ENCODE results near the gene MMP24. TPM values are rescaled to one million over a fixed set of nuclear protein-coding genes. Genes with fewer than 3 reads are reported as not detected.

MMP24 gene
- total RNA-seq: 14.5 and 63.9 TPM in 2 replicates

GRCh38 chr20:35226126-35226883 is at the start of gene MMP24:
MMP24 (plus strand) TSS chr20:35226690; CDS start chr20:35226739, 49 bp downstream.

GRCh38 chr20:35277531-35278395 is 51.3 kb downstream of the MMP24 start, which contains the start of gene MMP24OS:
MMP24OS (minus strand) TSS chr20:35278122; CDS start chr20:35277929, 193 bp downstream.

GRCh38 chr20:35284267-35284991 is 57.9 kb downstream of the MMP24 start, which contains the start of gene EIF6:
EIF6 (minus strand) TSS chr20:35284772; CDS start chr20:35284487, 285 bp downstream.

GRCh38 chr20:35291654-35292503 is 65.4 kb downstream of the MMP24 start, which contains the start of gene FAM83C:
FAM83C (minus strand) TSS chr20:35292425; CDS start chr20:35292304, 121 bp downstream.

Other genes starting within 250 kb of the MMP24 start
- 88.5 and 94.4 TPM in 2 replicates for gene TRPC4AP, start 133.9 kb upstream of the MMP24 start, total RNA-seq
- gene EDEM2, start 79.4 kb upstream of the MMP24 start, total RNA-seq: 37.5 and 60.3 TPM in 2 replicates
- gene PROCR, start 54.6 kb upstream of the MMP24 start, total RNA-seq: 92.4 and 93.2 TPM in 2 replicates
- 38.0 and 39.1 TPM in 2 replicates for gene MMP24OS, start 51.4 kb downstream of the MMP24 start, total RNA-seq
- gene EIF6, start 58.1 kb downstream of the MMP24 start, total RNA-seq: 244 and 387 TPM in 2 replicates
- gene FAM83C, start 65.7 kb downstream of the MMP24 start, total RNA-seq: not detected in 2 replicates
- gene UQCC1, start 185.3 kb downstream of the MMP24 start, total RNA-seq: 33.2 and 36.4 TPM in 2 replicates
- 12.7 and 15.5 TPM in 2 replicates for gene GDF5, start 211.5 kb downstream of the MMP24 start, total RNA-seq
- 26.7 and 31.4 TPM in 2 replicates for gene CEP250, start 228.9 kb downstream of the MMP24 start, total RNA-seq